ENCODE measurements around the gene MRPL50.
A peak's percentile ranks its signal among the peaks of the same experiment; 100 is the strongest.
"Not testable (repeated sequence)": the region's sequence is repeated elsewhere in the genome, so short reads cannot be mapped to it uniquely, and the experiment has no call there.

Gene MRPL50

DNA sequence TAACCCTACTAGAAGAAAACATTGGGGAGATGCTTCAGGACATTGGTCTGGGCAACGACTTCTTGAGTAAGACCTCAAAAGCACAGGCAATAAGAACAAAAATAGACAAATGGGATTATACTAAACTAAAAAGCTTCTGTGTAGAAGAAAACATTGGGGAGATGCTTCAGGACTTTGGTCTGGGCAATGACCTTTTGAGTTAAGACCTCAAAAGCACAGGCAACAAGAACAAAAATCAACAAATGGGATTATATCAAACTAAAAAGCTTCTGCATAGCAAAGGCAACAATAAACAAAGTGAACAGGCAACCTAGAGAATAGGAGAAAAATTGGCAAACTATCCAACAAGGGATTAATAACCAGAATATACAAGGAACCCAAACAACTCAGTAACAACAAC, 3.7 kb downstream of the MRPL50 start:
- no peak for DNase-seq (ENCODE audit: low read depth, low spot score)
- TF ChIP-seq POLR2AphosphoS5 (IDR thresholded peaks at IDR 0.05; ENCODE audit: borderline replicate concordance, low read depth, low read length) (no peak), FOXP2 (optimal IDR thresholded peaks at IDR 0.05; ENCODE audit: control extremely low read depth, extremely low read length, insufficient read depth) (no peak), EZH2 (IDR thresholded peaks at IDR 0.05) (no peak)
- Histone ChIP-seq H3K27ac (no peak overlapping the region), H3K9ac (ENCODE audit: insufficient read length) (no peak overlapping the region), H3K36me3 (ENCODE audit: insufficient read depth, low read length) (peaks cover 75% of the 10 kb centered on the region), H3K9me3 (ENCODE audit: low read depth, low read length) (peaks cover 15% of the 10 kb centered on the region), H3K4me3 (no peak overlapping the region)

DNA sequence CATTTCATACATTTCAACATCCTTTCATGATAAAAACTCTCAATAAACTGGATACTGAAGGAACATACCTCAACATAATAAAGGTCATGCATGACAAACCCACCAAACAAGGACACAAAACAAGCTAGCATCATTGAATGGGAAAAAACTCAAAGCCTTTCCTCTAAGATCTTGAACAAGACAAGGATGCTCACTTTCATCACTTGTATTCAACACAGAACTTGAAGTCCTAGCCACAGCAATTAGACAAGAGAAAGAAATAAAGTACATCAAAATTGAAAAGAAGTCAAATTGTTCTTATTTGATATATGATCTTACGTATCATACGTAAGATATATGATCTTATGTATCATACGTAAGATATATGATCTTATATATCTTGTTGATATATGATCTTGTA, 5.3 kb downstream of the MRPL50 start:
- no peak overlapping the region for H3K27ac ChIP-seq
- peaks cover 15% of the 10 kb centered on the region for H3K9me3 ChIP-seq (ENCODE audit: low read depth, low read length)
- H3K9ac ChIP-seq (ENCODE audit: insufficient read length): no peak overlapping the region
- H3K36me3 ChIP-seq (ENCODE audit: insufficient read depth, low read length): peaks cover 88% of the 10 kb centered on the region
- TF ChIP-seq POLR2AphosphoS5 (IDR thresholded peaks at IDR 0.05; ENCODE audit: borderline replicate concordance, low read depth, low read length) (no peak), FOXP2 (optimal IDR thresholded peaks at IDR 0.05; ENCODE audit: control extremely low read depth, extremely low read length, insufficient read depth) (no peak), EZH2 (IDR thresholded peaks at IDR 0.05) (no peak)
- H3K4me3 ChIP-seq: no peak overlapping the region
- no peak for DNase-seq (ENCODE audit: low read depth, low spot score)

DNA sequence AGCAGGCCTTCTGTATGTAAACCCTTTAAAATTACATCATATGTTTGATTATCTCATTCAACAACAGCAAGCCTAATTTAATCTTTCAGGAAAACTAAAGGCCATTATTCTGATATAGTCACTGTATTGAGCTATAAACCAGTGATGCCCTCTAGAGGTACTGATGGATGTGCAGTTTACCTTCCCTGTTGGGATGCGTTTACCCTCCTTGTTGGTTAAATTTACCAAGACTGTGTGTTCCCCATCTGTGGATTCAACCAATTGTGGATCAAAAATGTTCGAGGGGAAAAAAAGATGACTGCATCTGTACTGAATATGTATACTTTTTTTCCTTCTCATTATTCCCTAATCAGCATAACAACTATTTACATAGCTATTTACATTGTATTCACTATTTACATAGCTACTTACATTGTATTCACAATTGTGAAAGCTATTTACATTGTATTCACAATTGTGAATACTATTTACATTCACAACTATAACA, 9.9 kb downstream of the MRPL50 start:
- peak; percentile 18 for DNase-seq (ENCODE audit: low read depth, low spot score)
- Histone ChIP-seq H3K36me3 (ENCODE audit: insufficient read depth, low read length) (peaks cover 68% of the 10 kb centered on the region), H3K4me3 (peak overlapping the region; percentile 34), H3K9me3 (ENCODE audit: low read depth, low read length) (no peaks in the 10 kb centered on the region; the same call in none of the 2 replicates), H3K9ac (ENCODE audit: insufficient read length) (no peak overlapping the region), H3K27ac (peak overlapping the region; percentile 85)
- no peak for TF ChIP-seq POLR2AphosphoS5 (IDR thresholded peaks at IDR 0.05; ENCODE audit: borderline replicate concordance, low read depth, low read length)
- TF ChIP-seq EZH2 (IDR thresholded peaks at IDR 0.05): no peak
- no peak for TF ChIP-seq FOXP2 (optimal IDR thresholded peaks at IDR 0.05; ENCODE audit: control extremely low read depth, extremely low read length, insufficient read depth)

DNA sequence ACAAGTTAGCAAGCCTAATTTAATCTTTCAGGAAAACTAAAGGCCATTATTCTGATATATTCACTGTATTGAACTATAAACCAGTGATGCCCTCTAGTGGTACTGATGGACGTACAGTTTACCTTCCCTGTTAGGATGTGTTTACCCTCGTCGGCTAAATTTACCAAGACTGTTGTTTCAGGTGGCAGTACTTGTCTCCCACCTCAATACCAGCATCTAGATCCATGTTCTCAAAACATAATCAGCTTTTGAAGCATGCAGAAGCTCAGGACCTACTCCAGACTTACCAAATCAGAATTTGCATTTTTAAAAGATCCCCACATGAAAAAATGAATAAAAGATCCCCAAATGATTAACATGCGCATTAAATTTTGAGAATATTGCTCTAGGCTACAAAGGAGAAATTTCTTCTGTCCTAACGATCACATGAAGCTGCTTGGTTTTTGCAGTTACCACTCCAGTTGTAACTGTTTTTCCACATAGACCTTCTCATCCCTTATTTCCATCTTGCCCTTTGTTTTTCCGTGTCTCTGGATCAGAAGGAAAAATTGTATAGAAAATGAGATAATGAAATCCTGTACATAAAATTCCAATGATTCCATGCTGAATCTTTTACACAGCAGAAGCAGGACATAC, 10.4 kb downstream of the MRPL50 start:
- TF ChIP-seq EZH2 (IDR thresholded peaks at IDR 0.05): no peak
- TF ChIP-seq FOXP2 (optimal IDR thresholded peaks at IDR 0.05; ENCODE audit: control extremely low read depth, extremely low read length, insufficient read depth): no peak
- TF ChIP-seq POLR2AphosphoS5 (IDR thresholded peaks at IDR 0.05; ENCODE audit: borderline replicate concordance, low read depth, low read length): no peak
- peaks cover 62% of the 10 kb centered on the region for H3K36me3 ChIP-seq (ENCODE audit: insufficient read depth, low read length)
- peak overlapping the region; percentile 34 for H3K4me3 ChIP-seq
- peak overlapping the region; percentile 85 for H3K27ac ChIP-seq
- peak; percentile 76 for DNase-seq (ENCODE audit: low read depth, low spot score)
- no peaks in the 10 kb centered on the region; the same call in 1 of the 2 replicates for H3K9me3 ChIP-seq (ENCODE audit: low read depth, low read length)
- H3K9ac ChIP-seq (ENCODE audit: insufficient read length): no peak overlapping the region

GRCh38 chr9:101384873-101385536, 13.4 kb downstream of the MRPL50 start, which contains the start of gene BAAT:
Gene BAAT (minus strand): TSS chr9:101385006. CDS start chr9:101371404, 13,602 bp downstream.
- H3K9ac ChIP-seq (ENCODE audit: insufficient read length); H3K27ac ChIP-seq; H3K4me3 ChIP-seq; H3K9me3 ChIP-seq (ENCODE audit: low read depth, low read length); DNase-seq (ENCODE audit: low read depth, low spot score): not testable (repeated sequence)
- peaks cover 32% of the 10 kb centered on the region for H3K36me3 ChIP-seq (ENCODE audit: insufficient read depth, low read length)

- TF ChIP-seq FOXP2 (optimal IDR thresholded peaks at IDR 0.05; ENCODE audit: control extremely low read depth, extremely low read length, insufficient read depth) (no peak), EZH2 (IDR thresholded peaks at IDR 0.05) (no peak), POLR2AphosphoS5 (IDR thresholded peaks at IDR 0.05; ENCODE audit: borderline replicate concordance, low read depth, low read length) (no peak)
- Histone ChIP-seq H3K4me3 (no peak overlapping the region), H3K9ac (ENCODE audit: insufficient read length) (no peak overlapping the region), H3K27ac (no peak overlapping the region), H3K36me3 (ENCODE audit: insufficient read depth, low read length) (peaks cover 17% of the 10 kb centered on the region), H3K9me3 (ENCODE audit: low read depth, low read length) (no peaks in the 10 kb centered on the region)
- DNase-seq (ENCODE audit: low read depth, low spot score): no peak
Observed at GRCh38 chr9:101383361-101383760, 15.1 kb downstream of the MRPL50 start.

- Histone ChIP-seq H3K4me3 (no peak overlapping the region), H3K9ac (ENCODE audit: insufficient read length) (no peak overlapping the region), H3K27ac (no peak overlapping the region), H3K9me3 (ENCODE audit: low read depth, low read length) (no peaks in the 10 kb centered on the region), H3K36me3 (ENCODE audit: insufficient read depth, low read length) (peaks cover 3% of the 10 kb centered on the region)
- TF ChIP-seq FOXP2 (optimal IDR thresholded peaks at IDR 0.05; ENCODE audit: control extremely low read depth, extremely low read length, insufficient read depth) (no peak), EZH2 (IDR thresholded peaks at IDR 0.05) (no peak)
- DNase-seq (ENCODE audit: low read depth, low spot score): no peak
Observed at GRCh38 chr9:101381833-101382342, 16.5 kb downstream of the MRPL50 start.

DNA sequence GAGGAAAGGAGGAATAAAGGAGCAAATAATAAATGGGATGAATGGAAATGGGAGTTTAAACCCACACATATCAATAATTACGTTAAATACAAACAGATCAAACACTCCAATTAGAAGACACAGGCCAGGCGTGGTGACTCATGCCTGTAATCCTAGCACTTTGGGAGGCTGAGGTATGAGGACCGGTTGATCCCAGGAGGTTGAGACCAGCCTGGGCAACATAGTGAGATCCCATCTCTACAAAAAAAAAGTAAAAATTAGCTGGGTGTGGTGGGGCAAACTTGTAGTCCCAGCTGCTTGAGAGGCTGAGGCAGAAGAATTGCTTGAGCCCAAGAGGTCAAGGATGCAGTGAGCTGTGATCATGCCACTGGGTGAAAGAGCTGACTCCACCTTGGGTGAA, 17.3 kb downstream of the MRPL50 start:
- TF ChIP-seq EZH2 (IDR thresholded peaks at IDR 0.05): no peak
- no peak for TF ChIP-seq FOXP2 (optimal IDR thresholded peaks at IDR 0.05; ENCODE audit: control extremely low read depth, extremely low read length, insufficient read depth)
- H3K27ac ChIP-seq: no peak overlapping the region
- DNase-seq (ENCODE audit: low read depth, low spot score): no peak

More for the DNA sequence above, 17.3 kb downstream of the MRPL50 start:
- Histone ChIP-seq H3K4me3 (no peak overlapping the region), H3K36me3 (ENCODE audit: insufficient read depth, low read length) (no peaks in the 10 kb centered on the region), H3K9me3 (ENCODE audit: low read depth, low read length) (no peaks in the 10 kb centered on the region), H3K9ac (ENCODE audit: insufficient read length) (no peak overlapping the region)

All from SK-N-MC (cell line).